ENCODE results near the gene CNRIP1.
A peak's percentile ranks its signal among the peaks of the same experiment; 100 is the strongest.

- TF ChIP-seq CTCF (IDR thresholded peaks at IDR 0.05; ENCODE audit: low read depth, low read length, poor library complexity, severe bottlenecking) (peak; percentile 77), EZH2phosphoT487 (IDR thresholded peaks at IDR 0.05; ENCODE audit: borderline replicate concordance, low read length) (no peak)
These were observed 42.3 kb upstream of the CNRIP1 start for GRCh38 chr2:68362069-68362468.

Measured in DOHH2 (cell line).